GM23338 (cell line): ENCODE results near the gene FYCO1. TPM values are rescaled to one million over a fixed set of nuclear protein-coding genes. Genes with fewer than 3 reads are reported as not detected.

ENCODE experiments used
- ATAC-seq: fragments of 200-7000 bp; cut with Tn5 transposase; 3 replicates; pipeline ENCODE4 v1.9.1; 2020
- DNase-seq: peaks from one replicate; pipeline ENCODE4 v3.0.0-alpha.2; 2015; ENCODE audit warnings: low spot score
- H2AFZ ChIP-seq: fragments of 200-600 bp; sonication (generic); 2 replicates; pipeline ENCODE4 v1.8.0; 2016; ENCODE audit warnings: antibody characterized with exemption, mild to moderate bottlenecking, moderate library complexity
- H3F3A ChIP-seq: fragments of 200-600 bp; sonication (generic); replicated peaks from 2 replicates; pipeline ENCODE4 v1.8.0; 2017; ENCODE audit warnings: antibody characterized with exemption, mixed run types, low read depth
- H3K27ac ChIP-seq: fragments of 200-600 bp; sonication (generic); 2 replicates; pipeline ENCODE4 v1.6.1; 2016; ENCODE audit warnings: low read depth
- H3K27me3 ChIP-seq: fragments of 200-600 bp; sonication (generic); 2 replicates; pipeline ENCODE4 v1.8.0; 2016; ENCODE audit warnings: mild to moderate bottlenecking, mixed run types, moderate library complexity; ENCODE audit not compliant: insufficient read depth
- H3K36me3 ChIP-seq: fragments of 200-600 bp; sonication (generic); 2 replicates; pipeline ENCODE4 v1.8.0; 2016; ENCODE audit warnings: mild to moderate bottlenecking; ENCODE audit not compliant: insufficient read depth
- H3K4me1 ChIP-seq: fragments of 200-600 bp; sonication (generic); 2 replicates; pipeline ENCODE4 v1.8.0; 2016; ENCODE audit warnings: mild to moderate bottlenecking, moderate library complexity; ENCODE audit not compliant: insufficient read depth
- H3K4me2 ChIP-seq: fragments of 200-600 bp; sonication (generic); 2 replicates; pipeline ENCODE4 v1.7.1; 2017; ENCODE audit warnings: mixed run types
- H3K4me3 ChIP-seq: fragments of 200-600 bp; sonication (generic); 2 replicates; pipeline ENCODE4 v1.6.1; 2016; ENCODE audit warnings: mixed run types
- H3K79me2 ChIP-seq: fragments of 200-600 bp; sonication (generic); replicated peaks from 2 replicates; pipeline ENCODE4 v1.8.0; 2017; ENCODE audit warnings: mild to moderate bottlenecking; ENCODE audit not compliant: insufficient read depth
- H3K9me2 ChIP-seq: fragments of 200-600 bp; sonication (generic); 2 replicates; pipeline ENCODE4 v1.8.0; 2017; ENCODE audit not compliant: insufficient read depth
- H4K20me1 ChIP-seq: fragments of 200-600 bp; sonication (generic); replicated peaks from 2 replicates; pipeline ENCODE4 v1.8.0; 2017; ENCODE audit warnings: mild to moderate bottlenecking; ENCODE audit not compliant: insufficient read depth
- H3K27ac Mint-ChIP-seq: 2 replicates; pipeline ENCODE4 v1.8.0; 2020; ENCODE audit warnings: inconsistent platforms, mild to moderate bottlenecking, moderate library complexity, mixed read lengths
- H3K27me3 Mint-ChIP-seq: 3 replicates; pipeline ENCODE4 v1.8.0; 2022; ENCODE audit warnings: low read depth, mild to moderate bottlenecking, moderate library complexity, mixed read lengths, inconsistent platforms; ENCODE audit not compliant: insufficient read depth, poor library complexity
- H3K36me3 Mint-ChIP-seq: 3 replicates; pipeline ENCODE4 v1.8.0; 2021; ENCODE audit warnings: low read depth, mild to moderate bottlenecking, inconsistent platforms, moderate library complexity, mixed read lengths
- H3K4me1 Mint-ChIP-seq: 3 replicates; pipeline ENCODE4 v1.8.0; 2020; ENCODE audit warnings: mild to moderate bottlenecking, inconsistent platforms, mixed read lengths
- H3K4me3 Mint-ChIP-seq: 3 replicates; pipeline ENCODE4 v1.8.0; 2021; ENCODE audit warnings: moderate library complexity, mild to moderate bottlenecking, inconsistent platforms, mixed read lengths
- H3K9me3 Mint-ChIP-seq: 3 replicates; pipeline ENCODE4 v1.8.0; 2020; ENCODE audit warnings: moderate library complexity, mild to moderate bottlenecking, inconsistent platforms, mixed read lengths
- CREB1 ChIP-seq: fragments of 250-450 bp; sonication (Bioruptor Pico); IDR thresholded peaks from 2 replicates; pipeline ENCODE4 v1.5.0; 2020; ENCODE audit warnings: low read depth, mild to moderate bottlenecking, moderate library complexity
- CTCF ChIP-seq, 2 experiments: fragments of 200-600 bp in 1 of 2; sonication (generic) in 1 of 2; conservative IDR thresholded peaks; 2 replicates each; pipeline versions ENCODE4 v1.5.1 to v1.6.1; 2016 to 2017; ENCODE audit warnings: antibody characterized with exemption in 2 of 2, low read depth in 2 of 2, mild to moderate bottlenecking in 2 of 2, moderate library complexity in 1 of 2
- EZH2 ChIP-seq: fragments of 200-600 bp; sonication (generic); IDR thresholded peaks from one replicate; pipeline ENCODE4 v1.8.0; 2017; ENCODE audit warnings: antibody characterized with exemption, mild to moderate bottlenecking, low read depth; ENCODE audit not compliant: unreplicated experiment
- EZH2phosphoT487 ChIP-seq: fragments of 200-600 bp; sonication (generic); IDR thresholded peaks from one replicate; pipeline ENCODE4 v1.8.1; 2018; ENCODE audit warnings: antibody characterized with exemption; ENCODE audit not compliant: unreplicated experiment
- JUNB ChIP-seq: IDR thresholded peaks from one replicate; pipeline ENCODE4 v1.6.1; 2016; ENCODE audit warnings: antibody characterized with exemption; ENCODE audit not compliant: unreplicated experiment
- NANOG ChIP-seq: IDR thresholded peaks from 2 replicates; pipeline ENCODE4 v1.6.1; 2016; ENCODE audit warnings: antibody characterized with exemption, borderline replicate concordance
- POLR2AphosphoS5 ChIP-seq: IDR thresholded peaks from 2 replicates; pipeline ENCODE4 v1.6.1; 2016; ENCODE audit warnings: antibody characterized with exemption, low read depth
- STAT1 ChIP-seq: IDR thresholded peaks from one replicate; pipeline ENCODE4 v1.6.1; 2016; ENCODE audit warnings: antibody characterized with exemption; ENCODE audit not compliant: unreplicated experiment
- ZNF114 ChIP-seq: fragments of 250-450 bp; sonication (Bioruptor Pico); IDR thresholded peaks from 2 replicates; pipeline ENCODE4 v1.5.0; 2020; ENCODE audit warnings: mild to moderate bottlenecking, moderate library complexity
- ZNF331 ChIP-seq: fragments of 250-450 bp; sonication (Bioruptor Pico); IDR thresholded peaks from 2 replicates; pipeline ENCODE4 v1.5.0; 2020; ENCODE audit warnings: low read depth, mild to moderate bottlenecking, moderate library complexity
- ZNF462 ChIP-seq: fragments of 250-450 bp; sonication (Bioruptor Pico); IDR thresholded peaks from 2 replicates; pipeline ENCODE4 v1.5.0; 2020; ENCODE audit warnings: mild to moderate bottlenecking, moderate library complexity
- polyA plus RNA-seq: library from polyadenylated mRNA; unstranded; fragments of >200 nt; fragmentation: Nextera tagmentation; extraction: Ambion mirVana; gene quantifications from 2 replicates; pipeline ENCODE4 v1.2.1, GENCODE V29; 2016
- total RNA-seq: library from RNA; depleted of rRNA; stranded (reverse); fragments of >200 nt; shearing (Covaris generic); gene quantifications from 2 replicates; pipeline ENCODE4 v1.2.3, GENCODE V29; 2014
- TF ChIP-seq, protein P1 (sequence below): IDR thresholded peaks from 2 replicates; pipeline ENCODE4 v1.6.1; 2016; ENCODE audit warnings: antibody characterized with exemption
- TF ChIP-seq, protein P2 (sequence below): IDR thresholded peaks from one replicate; pipeline ENCODE4 v1.6.1; 2018; ENCODE audit warnings: antibody characterized with exemption; ENCODE audit not compliant: unreplicated experiment

Gene FYCO1
- total and polyA plus RNA-seq, 2 experiments from 2014 or later = 4.5 to 17.2 TPM

GRCh38 chr3:45908761-45909160 lies 86.9 kb downstream of the FYCO1 start:
- ATAC-seq = no peak
- H3K79me2 ChIP-seq = no peaks in the 10 kb centered on the region
- no peaks in the 10 kb centered on the region for H3K36me3 ChIP-seq
- H3K9me3 Mint-ChIP-seq = no peaks in the 10 kb centered on the region
- H3K36me3 Mint-ChIP-seq = no peaks in the 10 kb centered on the region
- peaks cover 9% of the 10 kb centered on the region for H3K27me3 Mint-ChIP-seq
- TF ChIP-seq STAT1 (no peak), CREB1 (CRISPR knock-in tag) (no peak), CTCF (conservative IDR thresholded peaks at IDR 0.05; ENCODE audit: low read depth in 2 of 2) (no peak), JUNB (no peak), EZH2 (no peak), ZNF462 (CRISPR knock-in tag) (no peak), EZH2phosphoT487 (no peak), ZNF114 (CRISPR knock-in tag) (no peak), NANOG (no peak), ZNF331 (CRISPR knock-in tag) (no peak), POLR2AphosphoS5 (no peak)
- TF ChIP-seq, protein P1, sequence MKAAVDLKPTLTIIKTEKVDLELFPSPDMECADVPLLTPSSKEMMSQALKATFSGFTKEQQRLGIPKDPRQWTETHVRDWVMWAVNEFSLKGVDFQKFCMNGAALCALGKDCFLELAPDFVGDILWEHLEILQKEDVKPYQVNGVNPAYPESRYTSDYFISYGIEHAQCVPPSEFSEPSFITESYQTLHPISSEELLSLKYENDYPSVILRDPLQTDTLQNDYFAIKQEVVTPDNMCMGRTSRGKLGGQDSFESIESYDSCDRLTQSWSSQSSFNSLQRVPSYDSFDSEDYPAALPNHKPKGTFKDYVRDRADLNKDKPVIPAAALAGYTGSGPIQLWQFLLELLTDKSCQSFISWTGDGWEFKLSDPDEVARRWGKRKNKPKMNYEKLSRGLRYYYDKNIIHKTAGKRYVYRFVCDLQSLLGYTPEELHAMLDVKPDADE = no peak
- TF ChIP-seq, protein P2, sequence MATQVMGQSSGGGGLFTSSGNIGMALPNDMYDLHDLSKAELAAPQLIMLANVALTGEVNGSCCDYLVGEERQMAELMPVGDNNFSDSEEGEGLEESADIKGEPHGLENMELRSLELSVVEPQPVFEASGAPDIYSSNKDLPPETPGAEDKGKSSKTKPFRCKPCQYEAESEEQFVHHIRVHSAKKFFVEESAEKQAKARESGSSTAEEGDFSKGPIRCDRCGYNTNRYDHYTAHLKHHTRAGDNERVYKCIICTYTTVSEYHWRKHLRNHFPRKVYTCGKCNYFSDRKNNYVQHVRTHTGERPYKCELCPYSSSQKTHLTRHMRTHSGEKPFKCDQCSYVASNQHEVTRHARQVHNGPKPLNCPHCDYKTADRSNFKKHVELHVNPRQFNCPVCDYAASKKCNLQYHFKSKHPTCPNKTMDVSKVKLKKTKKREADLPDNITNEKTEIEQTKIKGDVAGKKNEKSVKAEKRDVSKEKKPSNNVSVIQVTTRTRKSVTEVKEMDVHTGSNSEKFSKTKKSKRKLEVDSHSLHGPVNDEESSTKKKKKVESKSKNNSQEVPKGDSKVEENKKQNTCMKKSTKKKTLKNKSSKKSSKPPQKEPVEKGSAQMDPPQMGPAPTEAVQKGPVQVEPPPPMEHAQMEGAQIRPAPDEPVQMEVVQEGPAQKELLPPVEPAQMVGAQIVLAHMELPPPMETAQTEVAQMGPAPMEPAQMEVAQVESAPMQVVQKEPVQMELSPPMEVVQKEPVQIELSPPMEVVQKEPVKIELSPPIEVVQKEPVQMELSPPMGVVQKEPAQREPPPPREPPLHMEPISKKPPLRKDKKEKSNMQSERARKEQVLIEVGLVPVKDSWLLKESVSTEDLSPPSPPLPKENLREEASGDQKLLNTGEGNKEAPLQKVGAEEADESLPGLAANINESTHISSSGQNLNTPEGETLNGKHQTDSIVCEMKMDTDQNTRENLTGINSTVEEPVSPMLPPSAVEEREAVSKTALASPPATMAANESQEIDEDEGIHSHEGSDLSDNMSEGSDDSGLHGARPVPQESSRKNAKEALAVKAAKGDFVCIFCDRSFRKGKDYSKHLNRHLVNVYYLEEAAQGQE = no peak
- no peak overlapping the region for H3K4me2 ChIP-seq
- no peak overlapping the region for H3K4me3 Mint-ChIP-seq
- no peak for DNase-seq
- no peaks in the 10 kb centered on the region for H3F3A ChIP-seq
- H4K20me1 ChIP-seq = no peaks in the 10 kb centered on the region
- H3K27ac ChIP-seq = no peak overlapping the region
- no peaks in the 10 kb centered on the region for H3K4me1 ChIP-seq
- H3K4me1 Mint-ChIP-seq = no peaks in the 10 kb centered on the region
- H3K27ac Mint-ChIP-seq = no peak overlapping the region
- no peak overlapping the region for H3K4me3 ChIP-seq
- H3K27me3 ChIP-seq = no peaks in the 10 kb centered on the region
- H2AFZ ChIP-seq = no peak overlapping the region
- peaks cover 6% of the 10 kb centered on the region; the same call in 1 of the 2 replicates for H3K9me2 ChIP-seq
